Stimulated activated CD8-positive, alpha-beta memory T cell treated with anti-CD3 and anti-CD28 coated beads, Interleukin-7, amount 100 ng/mL, for 24 hours (primary cell): Measurements from ENCODE around the gene C10orf53.
"Not testable (repeated sequence)": the region's sequence is repeated elsewhere in the genome, so short reads cannot be mapped to it uniquely, and the experiment has no call there.

Source experiments
- DNase-seq: peaks from one replicate; pipeline ENCODE4 v3.0.0-alpha.2; 2020; ENCODE audit warnings: low read depth

The C10orf53 gene

GRCh38 chr10:49688261-49688846 lies 8.9 kb downstream of the C10orf53 start:
- no peak for DNase-seq

GRCh38 chr10:49688920-49689319 lies 9.5 kb downstream of the C10orf53 start:
- no peak for DNase-seq

GRCh38 chr10:49689882-49690510 lies 10.5 kb downstream of the C10orf53 start:
- DNase-seq: no peak

GRCh38 chr10:49690698-49691356 lies 11.4 kb downstream of the C10orf53 start:
- DNase-seq: no peak

- no peak for DNase-seq
Observed at GRCh38 chr10:49691588-49691987, 12.1 kb downstream of the C10orf53 start.

GRCh38 chr10:49694466-49694865 lies 15.0 kb downstream of the C10orf53 start:
- no peak for DNase-seq

- no peak for DNase-seq
Observed at GRCh38 chr10:49696311-49696710, 16.9 kb downstream of the C10orf53 start.

- no peak for DNase-seq
Observed at GRCh38 chr10:49698679-49699078, 19.2 kb downstream of the C10orf53 start.

GRCh38 chr10:49700211-49700610 lies 20.8 kb downstream of the C10orf53 start:
- DNase-seq: no peak

- no peak for DNase-seq
Observed at GRCh38 chr10:49700997-49701396, 21.5 kb downstream of the C10orf53 start.

GRCh38 chr10:49707585-49707984 lies 28.1 kb downstream of the C10orf53 start:
- DNase-seq: no peak

- DNase-seq: no peak
Observed at GRCh38 chr10:49709934-49710333, 30.5 kb downstream of the C10orf53 start.

GRCh38 chr10:49710966-49711365 lies 31.5 kb downstream of the C10orf53 start:
- DNase-seq: no peak

GRCh38 chr10:49711481-49711880 lies 32.0 kb downstream of the C10orf53 start:
- DNase-seq: no peak

- no peak for DNase-seq
Observed at GRCh38 chr10:49713266-49713665, 33.8 kb downstream of the C10orf53 start.

- not testable (repeated sequence) for DNase-seq
Observed at GRCh38 chr10:49715157-49715556, 35.7 kb downstream of the C10orf53 start.

GRCh38 chr10:49726593-49726992 lies 47.1 kb downstream of the C10orf53 start:
- no peak for DNase-seq

GRCh38 chr10:49733866-49734265 lies 54.4 kb downstream of the C10orf53 start:
- no peak for DNase-seq

- DNase-seq: no peak
Observed at GRCh38 chr10:49734676-49735075, 55.2 kb downstream of the C10orf53 start.

- no peak for DNase-seq
Observed at GRCh38 chr10:49735161-49735560, 55.7 kb downstream of the C10orf53 start.

- DNase-seq: no peak
Observed at GRCh38 chr10:49735848-49736563, 56.6 kb downstream of the C10orf53 start.

GRCh38 chr10:49736564-49737113 lies 57.2 kb downstream of the C10orf53 start:
- no peak for DNase-seq
